Measurements from ENCODE around the gene CHKA. TPM values are rescaled to one million over a fixed set of nuclear protein-coding genes. Genes with fewer than 3 reads are reported as not detected.

CHKA gene
- total and polyA plus RNA-seq, 2 experiments from 2014 or later = 3.6 to 4.2 TPM

GRCh38 chr11:68135161-68135560, 14.0 kb upstream of the CHKA start:
- TF ChIP-seq EZH2 (IDR thresholded peaks at IDR 0.05; ENCODE audit: insufficient read depth, poor library complexity, severe bottlenecking) = no peak
- no peak for TF ChIP-seq EZH2phosphoT487 (IDR thresholded peaks at IDR 0.05; ENCODE audit: insufficient read depth, low read depth)
- Histone ChIP-seq H3K36me3 (ENCODE audit: low read depth) (no peaks in the 10 kb centered on the region), H3F3A (ENCODE audit: insufficient read depth) (no peaks in the 10 kb centered on the region), H4K20me1 (ENCODE audit: insufficient read depth) (no peaks in the 10 kb centered on the region), H3K9ac (no peak overlapping the region), H3K4me3 (no peak overlapping the region), H3K27ac (no peak overlapping the region), H3K9me3 (ENCODE audit: low read depth) (no peaks in the 10 kb centered on the region), H3K79me2 (ENCODE audit: insufficient read depth) (no peaks in the 10 kb centered on the region), H2AFZ (no peak overlapping the region), H3K4me1 (ENCODE audit: insufficient read depth) (no peaks in the 10 kb centered on the region), H3K4me2 (ENCODE audit: unreplicated experiment) (no peak overlapping the region), H3K27me3 (replicated peaks; ENCODE audit: insufficient read depth) (no peaks in the 10 kb centered on the region), H3K9me2 (ENCODE audit: insufficient read depth) (no peaks in the 10 kb centered on the region)
- DNase-seq = no peak
- in situ Hi-C loops (cut with MboI) = no loop called here
- 47 to 53% methylated on average over 3 of the region's 3 CpGs for WGBS, 2 experiments (ENCODE audit: low coverage in 1 of 2, low lambda C conversion rate in 2 of 2, missing lambda C conversion rate in 2 of 2)

DNA sequence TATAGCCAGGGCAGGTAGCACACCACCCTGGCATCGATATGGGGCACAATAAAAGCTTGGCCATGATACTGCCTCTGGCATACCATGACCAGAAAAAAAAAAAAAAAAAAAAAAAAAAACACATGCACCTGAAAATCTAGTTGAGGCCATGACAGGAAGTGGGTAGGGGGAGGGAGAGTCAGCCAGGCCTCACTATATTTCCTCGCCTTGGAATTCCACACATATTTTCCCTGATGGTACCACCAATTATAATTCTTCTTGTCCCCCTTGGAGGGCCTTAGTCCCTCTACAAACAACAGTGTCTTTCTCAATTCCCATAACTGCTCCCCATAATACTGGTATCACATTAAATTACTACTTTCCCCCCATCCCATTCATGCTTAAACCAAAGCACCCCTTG, 12.6 kb upstream of the CHKA start:
- Histone ChIP-seq H3K9me2 (ENCODE audit: insufficient read depth) (no peaks in the 10 kb centered on the region), H3K36me3 (ENCODE audit: low read depth) (no peaks in the 10 kb centered on the region), H3K27ac (no peak overlapping the region), H3K4me2 (ENCODE audit: unreplicated experiment) (no peak overlapping the region), H3K4me3 (no peak overlapping the region), H2AFZ (no peak overlapping the region), H4K20me1 (ENCODE audit: insufficient read depth) (no peaks in the 10 kb centered on the region), H3F3A (ENCODE audit: insufficient read depth) (no peaks in the 10 kb centered on the region), H3K79me2 (ENCODE audit: insufficient read depth) (no peaks in the 10 kb centered on the region), H3K27me3 (replicated peaks; ENCODE audit: insufficient read depth) (no peaks in the 10 kb centered on the region), H3K9me3 (ENCODE audit: low read depth) (no peaks in the 10 kb centered on the region), H3K9ac (no peak overlapping the region), H3K4me1 (ENCODE audit: insufficient read depth) (peaks cover 4% of the 10 kb centered on the region)
- TF ChIP-seq EZH2 (IDR thresholded peaks at IDR 0.05; ENCODE audit: insufficient read depth, poor library complexity, severe bottlenecking) (no peak), EZH2phosphoT487 (IDR thresholded peaks at IDR 0.05; ENCODE audit: insufficient read depth, low read depth) (no peak)
- 25 to 52% methylated on average over 2 of the region's 2 CpGs for whole genome bisulfite sequencing, 2 experiments (ENCODE audit: low coverage in 1 of 2, low lambda C conversion rate in 2 of 2, missing lambda C conversion rate in 2 of 2)
- in situ Hi-C loops (cut with MboI) = no loop called here
- DNase-seq = no peak

DNA sequence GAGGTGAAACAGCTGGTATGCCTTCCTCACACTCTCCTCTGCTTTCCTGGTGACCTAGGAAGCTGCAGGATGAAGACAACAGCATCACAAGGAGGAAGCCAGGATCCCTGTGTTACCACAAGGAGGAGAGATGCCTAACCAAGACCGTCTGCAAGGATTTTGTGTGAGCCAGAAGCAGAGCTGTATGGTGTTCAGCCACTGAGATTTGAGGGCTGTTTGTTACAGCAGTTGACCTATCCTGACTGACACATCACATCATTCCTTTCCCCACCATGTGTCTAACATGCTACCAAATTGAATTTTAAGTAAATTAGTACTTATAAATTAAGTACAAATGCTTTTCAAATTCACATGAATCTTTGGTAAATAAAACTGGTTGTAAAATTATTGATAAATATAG, 8.9 kb upstream of the CHKA start:
- no peaks in the 10 kb centered on the region for H3K79me2 ChIP-seq (ENCODE audit: insufficient read depth)
- H3K4me3 ChIP-seq = no peak overlapping the region
- H3K4me2 ChIP-seq (ENCODE audit: unreplicated experiment) = no peak overlapping the region
- no peak overlapping the region for H3K9ac ChIP-seq
- H3K9me3 ChIP-seq (ENCODE audit: low read depth) = no peaks in the 10 kb centered on the region
- H2AFZ ChIP-seq = no peak overlapping the region
- no peaks in the 10 kb centered on the region for H3K36me3 ChIP-seq (ENCODE audit: low read depth)
- H3F3A ChIP-seq (ENCODE audit: insufficient read depth) = no peaks in the 10 kb centered on the region
- WGBS, 2 experiments (ENCODE audit: low coverage in 1 of 2, low lambda C conversion rate in 2 of 2, missing lambda C conversion rate in 2 of 2) = 72 to 80% methylated on average over 1 of the region's 1 CpG
- TF ChIP-seq EZH2phosphoT487 (IDR thresholded peaks at IDR 0.05; ENCODE audit: insufficient read depth, low read depth) (no peak), EZH2 (IDR thresholded peaks at IDR 0.05; ENCODE audit: insufficient read depth, poor library complexity, severe bottlenecking) (no peak)
- H3K9me2 ChIP-seq (ENCODE audit: insufficient read depth) = no peaks in the 10 kb centered on the region
- in situ Hi-C loops (cut with MboI) = no loop called here
- H3K27me3 ChIP-seq (replicated peaks; ENCODE audit: insufficient read depth) = no peaks in the 10 kb centered on the region
- peaks cover 5% of the 10 kb centered on the region for H3K4me1 ChIP-seq (ENCODE audit: insufficient read depth)
- DNase-seq = no peak
- no peak overlapping the region for H3K27ac ChIP-seq
- no peaks in the 10 kb centered on the region for H4K20me1 ChIP-seq (ENCODE audit: insufficient read depth)

DNA sequence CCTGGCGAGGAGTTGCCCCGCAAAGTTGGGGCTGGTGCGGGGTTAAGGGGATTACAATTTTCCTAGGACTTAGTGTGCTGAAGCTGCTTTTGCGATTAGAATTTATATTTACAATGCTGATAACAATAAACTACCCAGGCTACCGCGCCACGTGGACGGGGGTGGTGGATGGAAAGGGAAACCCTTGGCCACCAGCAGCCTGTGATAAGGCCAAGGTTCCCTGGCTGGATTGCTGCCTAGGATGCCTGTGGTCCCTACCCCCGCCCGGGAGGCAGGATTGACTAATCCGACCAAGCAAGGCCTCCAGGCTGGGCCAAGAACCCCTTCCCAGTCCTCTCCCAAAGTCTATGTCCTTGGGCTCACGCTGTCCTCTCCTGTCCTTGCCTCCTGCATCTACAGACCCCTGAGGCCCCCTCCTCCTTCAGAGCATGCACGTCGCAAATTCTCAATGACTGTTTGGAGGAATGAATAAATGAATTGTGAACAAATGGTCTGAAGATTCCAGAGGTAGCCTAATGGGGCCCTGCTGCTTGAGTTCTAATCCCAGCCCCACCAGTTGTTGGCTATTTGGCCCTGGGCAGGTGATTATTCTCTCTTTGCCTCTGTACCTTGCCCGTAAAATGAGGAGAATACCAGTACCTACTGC, 7.6 kb upstream of the CHKA start:
- peak overlapping the region; percentile 59 for H3K4me3 ChIP-seq
- H3K79me2 ChIP-seq (ENCODE audit: insufficient read depth) = no peaks in the 10 kb centered on the region
- in situ Hi-C loops (cut with MboI) = no loop called here
- no peaks in the 10 kb centered on the region for H3F3A ChIP-seq (ENCODE audit: insufficient read depth)
- H3K9me3 ChIP-seq (ENCODE audit: low read depth) = no peaks in the 10 kb centered on the region
- TF ChIP-seq EZH2phosphoT487 (IDR thresholded peaks at IDR 0.05; ENCODE audit: insufficient read depth, low read depth) (no peak), EZH2 (IDR thresholded peaks at IDR 0.05; ENCODE audit: insufficient read depth, poor library complexity, severe bottlenecking) (no peak)
- H3K27ac ChIP-seq = no peak overlapping the region
- H4K20me1 ChIP-seq (ENCODE audit: insufficient read depth) = no peaks in the 10 kb centered on the region
- peak; percentile 61 for DNase-seq
- no peaks in the 10 kb centered on the region for H3K9me2 ChIP-seq (ENCODE audit: insufficient read depth)
- H3K27me3 ChIP-seq (replicated peaks; ENCODE audit: insufficient read depth) = no peaks in the 10 kb centered on the region
- H3K4me1 ChIP-seq (ENCODE audit: insufficient read depth) = peaks cover 5% of the 10 kb centered on the region
- peak overlapping the region; percentile 70 for H2AFZ ChIP-seq
- WGBS, 2 experiments (ENCODE audit: low coverage in 1 of 2, low lambda C conversion rate in 2 of 2, missing lambda C conversion rate in 2 of 2) = 16 to 22% methylated on average over 13 to 15 of the region's 15 CpGs
- no peaks in the 10 kb centered on the region for H3K36me3 ChIP-seq (ENCODE audit: low read depth)
- peak overlapping the region; percentile 62 for H3K4me2 ChIP-seq (ENCODE audit: unreplicated experiment)
- H3K9ac ChIP-seq = peak overlapping the region; percentile 63
